ENCODE results near the gene PRG3.
"Not testable (repeated sequence)": the region's sequence is repeated elsewhere in the genome, so short reads cannot be mapped to it uniquely, and the experiment has no call there.

PRG3 gene

GRCh38 chr11:57368845-57369232 is 12.1 kb downstream of the PRG3 start:
- no peak overlapping the region for H3K4me3 ChIP-seq (ENCODE audit: low read depth, low read length)
- no peak for TF ChIP-seq CTCF (IDR thresholded peaks at IDR 0.05; ENCODE audit: low read depth, low read length, missing control alignments)
- DNase-seq (ENCODE audit: low read depth), result no peak

DNA sequence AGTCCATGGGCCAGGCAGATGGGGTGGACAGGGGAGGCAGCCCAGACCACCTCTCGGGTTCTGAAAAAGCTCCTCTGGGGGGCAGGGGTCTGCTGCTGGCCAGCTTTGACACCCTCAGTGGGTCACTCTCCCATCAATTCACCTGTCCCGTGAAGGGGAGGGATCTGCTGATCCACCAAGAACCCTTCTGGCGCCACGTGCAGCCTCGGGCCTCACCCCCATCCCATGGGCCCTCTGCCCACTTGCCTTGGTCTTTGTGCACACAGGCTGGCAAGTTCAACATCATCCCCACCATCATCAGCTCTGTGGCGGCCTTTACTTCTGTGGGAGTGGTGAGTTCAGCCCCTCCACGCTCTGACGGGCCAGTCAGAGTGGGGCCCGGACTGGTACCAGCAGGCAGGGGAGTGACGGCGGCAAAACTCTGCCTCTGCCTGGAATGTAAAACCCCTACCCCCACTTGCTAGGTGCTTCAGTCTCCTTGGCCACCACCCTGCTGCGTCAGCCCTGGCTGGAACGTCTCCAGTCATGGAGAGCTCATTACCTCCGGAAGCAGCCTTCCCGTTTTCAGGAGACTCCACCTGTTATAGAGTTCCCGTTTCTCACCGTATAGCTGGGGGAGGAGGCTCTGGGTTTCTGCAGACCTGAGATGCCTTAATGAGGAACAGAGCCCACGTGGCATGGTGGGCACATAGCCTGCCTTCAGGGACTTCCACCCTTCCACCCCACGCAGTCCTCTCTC is 12.7 kb downstream of the PRG3 start:
- H3K4me3 ChIP-seq (ENCODE audit: low read depth, low read length), result no peak overlapping the region
- no peak for TF ChIP-seq CTCF (IDR thresholded peaks at IDR 0.05; ENCODE audit: low read depth, low read length, missing control alignments)
- DNase-seq (ENCODE audit: low read depth), result no peak

GRCh38 chr11:57364851-57365660 is 15.9 kb downstream of the PRG3 start:
- H3K4me3 ChIP-seq (ENCODE audit: low read depth, low read length), result no peak overlapping the region
- DNase-seq (ENCODE audit: low read depth), result no peak
- TF ChIP-seq CTCF (IDR thresholded peaks at IDR 0.05; ENCODE audit: low read depth, low read length, missing control alignments), result no peak

DNA sequence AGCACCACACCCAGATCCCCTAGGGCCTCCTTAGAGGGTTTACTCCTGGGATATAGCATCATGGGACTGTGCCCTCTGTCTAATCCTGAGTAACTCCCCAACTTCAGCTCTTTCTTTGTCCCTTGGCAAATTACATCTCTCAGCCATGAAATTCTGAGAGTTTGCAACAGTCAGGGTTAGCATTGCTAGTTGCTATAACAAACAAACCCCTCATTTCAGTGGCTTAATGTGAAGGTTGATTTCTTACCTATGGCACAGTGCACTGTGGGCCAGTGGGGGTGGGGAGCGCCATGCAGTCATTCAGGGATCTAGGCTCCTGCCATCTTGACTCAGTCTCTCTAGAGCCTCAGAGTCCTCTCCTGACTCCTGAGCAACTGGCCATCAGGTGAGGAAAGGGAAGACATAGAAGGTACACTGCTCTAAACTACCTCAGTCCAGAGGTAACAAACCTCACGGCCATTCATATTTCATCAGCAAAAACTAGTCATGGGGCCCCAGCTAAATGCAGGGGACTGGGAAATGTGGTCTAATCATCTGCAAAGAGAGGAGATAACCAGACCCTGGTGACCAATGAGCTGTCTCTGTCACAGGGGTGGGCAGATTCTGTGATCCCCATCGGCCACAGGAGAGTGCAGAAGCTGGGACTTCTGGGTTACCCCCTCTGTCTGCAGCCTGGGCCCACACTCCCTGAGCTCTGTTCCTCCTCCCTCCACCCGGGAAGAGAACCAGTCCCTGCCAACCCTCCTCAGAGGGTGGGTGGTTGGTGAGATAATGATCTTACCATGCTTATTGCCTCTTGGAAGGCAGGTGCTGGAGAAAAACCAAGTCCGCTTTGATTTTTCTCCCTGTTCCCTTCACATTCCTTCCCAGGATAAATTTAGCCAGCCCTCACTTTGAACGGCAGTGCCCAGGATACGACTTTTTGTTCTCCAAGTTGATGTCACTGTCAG is 17.5 kb downstream of the PRG3 start:
- TF ChIP-seq CTCF (IDR thresholded peaks at IDR 0.05; ENCODE audit: low read depth, low read length, missing control alignments), result no peak
- no peak overlapping the region for H3K4me3 ChIP-seq (ENCODE audit: low read depth, low read length)
- DNase-seq (ENCODE audit: low read depth), result no peak

DNA sequence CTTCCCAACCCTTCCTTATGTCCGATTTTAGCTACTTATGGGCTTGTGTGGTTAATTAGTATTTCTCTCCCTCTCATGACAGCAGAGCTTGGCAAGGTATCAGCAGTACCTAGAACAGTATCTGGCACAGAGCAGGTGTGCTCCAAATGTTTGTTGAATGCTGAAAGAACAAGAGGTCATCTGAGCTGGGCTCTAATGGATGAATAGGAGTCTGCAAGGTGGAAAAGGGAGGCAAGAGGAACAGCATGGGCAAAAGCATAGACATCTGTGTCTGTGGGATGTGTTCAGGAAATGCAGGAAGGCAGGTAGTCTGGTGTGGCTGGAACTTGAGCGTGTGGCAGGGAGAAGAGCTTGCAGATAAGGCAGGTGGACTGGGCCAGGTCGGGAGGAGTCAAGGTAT is 19.0 kb downstream of the PRG3 start:
- H3K4me3 ChIP-seq (ENCODE audit: low read depth, low read length), result no peak overlapping the region
- no peak for TF ChIP-seq CTCF (IDR thresholded peaks at IDR 0.05; ENCODE audit: low read depth, low read length, missing control alignments)
- no peak for DNase-seq (ENCODE audit: low read depth)

DNA sequence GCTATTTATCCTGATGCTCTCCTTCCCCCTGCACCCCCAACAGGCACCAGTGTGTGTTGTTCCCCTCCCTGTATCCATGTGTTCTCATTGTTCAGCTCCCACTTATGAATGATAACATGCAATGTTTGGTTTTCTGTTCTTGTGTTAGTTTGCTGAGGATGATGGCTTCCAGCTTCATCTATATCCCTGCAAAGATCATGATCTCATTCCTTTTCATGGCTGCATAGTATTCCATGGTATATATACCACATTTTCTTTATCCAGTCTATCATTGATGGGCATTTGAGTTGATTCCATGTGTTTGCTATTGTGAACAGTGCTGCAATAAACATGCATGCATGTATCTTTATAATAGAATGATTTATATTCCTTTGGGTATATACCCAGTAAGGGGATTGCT is 19.5 kb downstream of the PRG3 start:
- H3K4me3 ChIP-seq (ENCODE audit: low read depth, low read length); DNase-seq (ENCODE audit: low read depth): not testable (repeated sequence)

DNA sequence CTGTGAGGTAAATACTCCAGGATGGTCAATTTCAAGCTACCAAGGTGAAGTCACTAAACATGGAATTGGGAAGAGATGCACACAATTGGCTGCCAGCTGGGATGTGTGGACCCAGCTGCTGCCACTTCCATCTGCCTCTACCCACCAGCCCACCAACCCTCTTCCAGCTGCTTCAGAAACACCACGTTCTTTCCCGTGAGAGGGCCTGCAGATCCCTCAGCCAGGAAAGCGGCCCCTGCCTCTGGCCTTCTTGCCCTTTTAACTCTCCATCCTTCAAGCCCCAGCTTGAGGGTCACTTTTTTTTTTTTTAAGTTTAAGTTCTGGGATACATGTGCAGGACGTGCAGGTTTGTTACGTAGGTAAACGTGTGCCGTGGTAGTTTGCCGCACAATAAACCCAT is 20.0 kb downstream of the PRG3 start:
- H3K4me3 ChIP-seq (ENCODE audit: low read depth, low read length), result no peak overlapping the region
- TF ChIP-seq CTCF (IDR thresholded peaks at IDR 0.05; ENCODE audit: low read depth, low read length, missing control alignments), result no peak
- DNase-seq (ENCODE audit: low read depth), result no peak

Data from GM12864 (cell line).